ENCODE measurements around the gene PACRG.

GRCh38 chr6:163248051-163248450 is 520.3 kb downstream of the PACRG start:
- TF ChIP-seq TCF12 (IDR thresholded peaks at IDR 0.05; ENCODE audit: low read depth) (no peak), MAX (IDR thresholded peaks at IDR 0.05) (no peak), TAF1 (IDR thresholded peaks at IDR 0.05; ENCODE audit: low read depth) (no peak), FOXM1 (IDR thresholded peaks at IDR 0.05; ENCODE audit: borderline replicate concordance, low read depth) (no peak), CEBPB (IDR thresholded peaks at IDR 0.05) (no peak), EGR1 (IDR thresholded peaks at IDR 0.05) (no peak)

Data from Ishikawa (cell line).